PC-3 (cell line): Measurements from ENCODE around the gene KLB. TPM values are rescaled to one million over a fixed set of nuclear protein-coding genes. Genes with fewer than 3 reads are reported as not detected.
"Not testable (repeated sequence)": the region's sequence is repeated elsewhere in the genome, so short reads cannot be mapped to it uniquely, and the experiment has no call there.

ENCODE experiments used
- ATAC-seq: fragments of 200-7000 bp; cut with Tn5 transposase; 2 replicates; pipeline ENCODE4 v1.9.1; 2020; ENCODE audit warnings: mild to moderate bottlenecking, moderate library complexity
- BruUV-seq: library from RNA; stranded (reverse); fragments of 400-500 nt; replicated peaks from 2 replicates; lab custom pipeline; 2021; lab: Mats Ljungman, UMichigan
- CTCF ChIA-PET: fragments of 300-600 bp; sonication (Branson Sonifier 250); formaldehyde crosslinking; loops from one replicate; lab custom pipeline; 2022; ENCODE audit warnings: antibody characterized with exemption; lab: Charles Lee
- POLR2A ChIA-PET: fragments of 300-600 bp; sonication (Branson Sonifier 250); formaldehyde crosslinking; loops from one replicate; lab custom pipeline; 2022; ENCODE audit warnings: antibody characterized with exemption; ENCODE audit not compliant: unreplicated experiment; lab: Charles Lee
- DNase-seq: peaks from one replicate; pipeline ENCODE4 v3.0.0-alpha.2; 2015
- H2AFZ ChIP-seq: fragments of 300-600 bp; sonication (generic); 2 replicates; pipeline ENCODE4 v1.6.0; 2016; ENCODE audit warnings: antibody characterized with exemption, low read length
- H3F3A ChIP-seq: fragments of 300-600 bp; sonication (generic); one replicate; pipeline ENCODE4 v1.6.0; 2017; ENCODE audit warnings: antibody characterized with exemption, low read length, control low read depth, mild to moderate bottlenecking; ENCODE audit not compliant: unreplicated experiment
- H3K27ac ChIP-seq: fragments of 300-600 bp; sonication (generic); 2 replicates; pipeline ENCODE4 v1.5.1; 2016; ENCODE audit warnings: mild to moderate bottlenecking, low read length
- H3K27me3 ChIP-seq: fragments of 300-600 bp; sonication (generic); 2 replicates; pipeline ENCODE4 v1.6.1; 2016; ENCODE audit warnings: low read length, mixed read lengths
- H3K36me3 ChIP-seq: fragments of 300-600 bp; sonication (generic); 2 replicates; pipeline ENCODE4 v1.6.1; 2016; ENCODE audit warnings: low read depth, mixed run types, low read length, mixed read lengths
- H3K4me1 ChIP-seq: fragments of 300-600 bp; sonication (generic); 2 replicates; pipeline ENCODE4 v1.5.1; 2016; ENCODE audit warnings: low read length; ENCODE audit not compliant: insufficient read depth
- H3K4me2 ChIP-seq: fragments of 300-600 bp; sonication (generic); 2 replicates; pipeline ENCODE4 v1.6.0; 2016; ENCODE audit warnings: low read length
- H3K4me3 ChIP-seq: fragments of 300-600 bp; sonication (generic); 2 replicates; pipeline ENCODE4 v1.5.1; 2016; ENCODE audit warnings: mild to moderate bottlenecking, low read length, mixed read lengths
- H3K79me2 ChIP-seq: fragments of 300-600 bp; sonication (generic); 2 replicates; pipeline ENCODE4 v1.6.1; 2017; ENCODE audit warnings: low read length, mixed read lengths
- H3K9ac ChIP-seq: fragments of 300-600 bp; sonication (generic); 2 replicates; pipeline ENCODE4 v1.6.0; 2016; ENCODE audit warnings: mild to moderate bottlenecking, low read length
- H3K9me2 ChIP-seq: fragments of 300-600 bp; sonication (generic); replicated peaks from 2 replicates; pipeline ENCODE4 v1.6.1; 2016; ENCODE audit warnings: mixed run types, low read length, mixed read lengths
- H3K9me3 ChIP-seq: fragments of 300-600 bp; sonication (generic); 2 replicates; pipeline ENCODE4 v1.6.1; 2016; ENCODE audit warnings: low read length, mixed read lengths
- H4K20me1 ChIP-seq: fragments of 300-600 bp; sonication (generic); 2 replicates; pipeline ENCODE4 v1.6.1; 2016; ENCODE audit warnings: low read length, mixed read lengths
- EZH2 ChIP-seq: fragments of 300-600 bp; sonication (generic); IDR thresholded peaks from one replicate; pipeline ENCODE4 v1.6.1; 2017; ENCODE audit warnings: antibody characterized with exemption, mild to moderate bottlenecking, low read length; ENCODE audit not compliant: unreplicated experiment
- EZH2phosphoT487 ChIP-seq: fragments of 300-600 bp; sonication (generic); IDR thresholded peaks from 2 replicates; pipeline ENCODE4 v1.6.1; 2018; ENCODE audit warnings: mild to moderate bottlenecking, antibody characterized with exemption, low read length, borderline replicate concordance
- intact Hi-C: fragments of 100-400 bp; cut with micrococcal nuclease; formaldehyde crosslinking; loops from 2 replicates; pipeline ENCODE4 v1.9.0; 2023
- total RNA-seq: library from RNA; depleted of rRNA; stranded (reverse); fragments of >200 nt; gene quantifications from 2 replicates; pipeline ENCODE4 v1.2.3, GENCODE V29; 2014
- TF ChIP-seq, protein P1 (sequence below): fragments of 300-600 bp; sonication (generic); conservative IDR thresholded peaks from 2 replicates; pipeline ENCODE4 v1.5.1; 2017; ENCODE audit warnings: antibody characterized with exemption, low read depth, mild to moderate bottlenecking, low read length

Gene KLB
- total RNA-seq, 1 experiment from 2014 or later, result not detected

DNA sequence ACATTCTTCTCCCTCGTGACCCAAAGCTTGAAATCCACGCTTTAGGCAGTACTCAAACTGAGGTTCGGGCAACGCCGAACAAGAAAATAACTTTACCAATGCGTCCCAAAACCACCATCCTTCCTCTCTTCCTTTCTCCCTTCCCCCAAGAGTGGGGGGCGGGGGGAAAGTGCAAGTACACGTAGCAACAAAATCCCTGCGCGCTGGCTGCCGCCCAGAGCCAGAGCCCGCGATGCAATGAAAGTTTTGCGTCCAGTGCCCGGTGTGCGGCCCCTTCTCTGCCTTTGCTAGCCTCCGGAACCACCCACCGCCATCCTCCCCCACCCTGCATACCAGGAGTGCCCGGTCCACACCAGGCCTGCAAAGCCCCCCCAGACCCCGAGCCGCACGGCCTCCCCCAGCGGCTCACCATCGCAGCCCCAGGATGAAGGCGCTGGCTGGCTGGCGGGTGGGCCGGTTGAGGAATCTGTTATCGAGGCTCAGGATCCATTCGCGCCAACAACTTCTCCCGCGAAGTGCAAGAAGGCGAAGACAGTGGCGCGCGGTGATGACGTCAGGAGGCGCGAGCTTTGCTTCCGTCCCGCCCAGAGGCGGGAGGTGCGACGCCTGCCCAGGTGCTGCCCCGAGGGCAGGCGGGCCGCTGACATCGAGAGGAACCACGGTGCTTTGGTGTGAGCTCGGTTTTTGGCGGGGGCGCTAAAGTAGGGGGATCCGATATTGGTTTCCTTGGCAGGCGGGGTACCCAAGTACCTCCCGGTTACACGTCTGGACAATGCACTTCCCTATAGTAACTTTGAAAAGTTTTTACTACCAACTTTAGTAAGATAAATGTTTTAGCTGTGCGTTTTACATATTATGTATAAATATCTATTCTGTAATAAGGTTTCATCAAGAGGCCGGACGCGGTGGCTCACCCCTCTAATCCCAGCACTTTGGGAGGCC, 40.6 kb upstream of the KLB start, which contains the start of gene RFC1:
Gene RFC1, minus strand, starts transcription at position 533 of the 942 bp plus-strand sequence. Its CDS starts 121 bp downstream, at position 412.
- CTCF ChIA-PET, result interaction anchor here (0.7 kb wide), 1 partner anchor 81 kb away, joined by 7 read pairs; no protein-coding TSS in a partner anchor
- no peaks in the 10 kb centered on the region for H3K9me2 ChIP-seq
- H2AFZ ChIP-seq, result peak within 1 kb of the TSS; percentile 94
- no peaks in the 10 kb centered on the region for H3K36me3 ChIP-seq
- peak; percentile 89 for DNase-seq
- POLR2A ChIA-PET, result no interaction called here
- no peaks in the 10 kb centered on the region for H3F3A ChIP-seq
- H3K27me3 ChIP-seq, result no peaks in the 10 kb centered on the region
- peaks cover 50% of the 10 kb centered on the region for H3K79me2 ChIP-seq
- TF ChIP-seq EZH2, result no peak
- no peak for TF ChIP-seq EZH2phosphoT487
- TF ChIP-seq, protein P1, sequence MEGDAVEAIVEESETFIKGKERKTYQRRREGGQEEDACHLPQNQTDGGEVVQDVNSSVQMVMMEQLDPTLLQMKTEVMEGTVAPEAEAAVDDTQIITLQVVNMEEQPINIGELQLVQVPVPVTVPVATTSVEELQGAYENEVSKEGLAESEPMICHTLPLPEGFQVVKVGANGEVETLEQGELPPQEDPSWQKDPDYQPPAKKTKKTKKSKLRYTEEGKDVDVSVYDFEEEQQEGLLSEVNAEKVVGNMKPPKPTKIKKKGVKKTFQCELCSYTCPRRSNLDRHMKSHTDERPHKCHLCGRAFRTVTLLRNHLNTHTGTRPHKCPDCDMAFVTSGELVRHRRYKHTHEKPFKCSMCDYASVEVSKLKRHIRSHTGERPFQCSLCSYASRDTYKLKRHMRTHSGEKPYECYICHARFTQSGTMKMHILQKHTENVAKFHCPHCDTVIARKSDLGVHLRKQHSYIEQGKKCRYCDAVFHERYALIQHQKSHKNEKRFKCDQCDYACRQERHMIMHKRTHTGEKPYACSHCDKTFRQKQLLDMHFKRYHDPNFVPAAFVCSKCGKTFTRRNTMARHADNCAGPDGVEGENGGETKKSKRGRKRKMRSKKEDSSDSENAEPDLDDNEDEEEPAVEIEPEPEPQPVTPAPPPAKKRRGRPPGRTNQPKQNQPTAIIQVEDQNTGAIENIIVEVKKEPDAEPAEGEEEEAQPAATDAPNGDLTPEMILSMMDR, result no peak
- H3K4me2 ChIP-seq, result peak within 1 kb of the TSS; percentile 90
- no peaks in the 10 kb centered on the region for H4K20me1 ChIP-seq
- H3K9ac ChIP-seq, result peak within 1 kb of the TSS; percentile 90
- peak within 1 kb of the TSS; percentile 94 for H3K4me3 ChIP-seq
- ATAC-seq, result peak; percentile 88
- intact Hi-C loops, result no loop called here
- H3K4me1 ChIP-seq, result peaks cover 4% of the 10 kb centered on the region; the same call in 1 of the 2 replicates
- peak within 1 kb of the TSS; percentile 17; the same call in 1 of the 2 replicates for H3K27ac ChIP-seq
- BruUV-seq, result no TSS peak
- H3K9me3 ChIP-seq, result no peaks in the 10 kb centered on the region

DNA sequence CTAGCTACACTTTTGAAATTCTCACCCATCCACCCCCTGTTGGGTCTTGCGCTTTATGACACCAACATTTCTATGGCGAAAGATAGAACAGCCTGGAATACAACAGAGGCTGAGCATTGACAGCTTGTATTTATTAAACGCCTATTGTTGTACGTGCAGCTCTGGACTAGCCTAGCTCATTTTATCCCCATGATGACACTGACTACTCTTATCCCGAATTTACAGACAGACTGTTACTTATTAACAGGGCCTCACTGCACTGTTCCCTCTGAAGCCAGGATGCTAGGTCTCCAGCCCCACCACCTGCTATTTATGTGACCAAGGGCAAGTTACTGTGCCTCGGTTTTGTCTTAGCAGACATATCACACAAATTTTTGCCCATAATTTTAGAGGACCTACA, 39.6 kb upstream of the KLB start:
- no peak for ATAC-seq
- BruUV-seq, result no TSS peak
- intact Hi-C loops, result no loop called here
- DNase-seq, result no peak
- no peaks in the 10 kb centered on the region for H3K9me2 ChIP-seq
- H3K27me3 ChIP-seq, result no peaks in the 10 kb centered on the region
- peaks cover 4% of the 10 kb centered on the region; the same call in 1 of the 2 replicates for H3K4me1 ChIP-seq
- POLR2A ChIA-PET, result no interaction called here
- H3K4me2 ChIP-seq, result no peak overlapping the region
- CTCF ChIA-PET, result no interaction called here
- H3K27ac ChIP-seq, result no peak overlapping the region
- H3K9ac ChIP-seq, result no peak overlapping the region
- no peaks in the 10 kb centered on the region for H4K20me1 ChIP-seq
- no peaks in the 10 kb centered on the region for H3F3A ChIP-seq
- TF ChIP-seq, protein P1, result no peak
- TF ChIP-seq EZH2phosphoT487 (no peak), EZH2 (no peak)
- H2AFZ ChIP-seq, result no peak overlapping the region
- H3K36me3 ChIP-seq, result no peaks in the 10 kb centered on the region
- H3K79me2 ChIP-seq, result peaks cover 40% of the 10 kb centered on the region
- H3K4me3 ChIP-seq, result no peak overlapping the region
- no peaks in the 10 kb centered on the region for H3K9me3 ChIP-seq

DNA sequence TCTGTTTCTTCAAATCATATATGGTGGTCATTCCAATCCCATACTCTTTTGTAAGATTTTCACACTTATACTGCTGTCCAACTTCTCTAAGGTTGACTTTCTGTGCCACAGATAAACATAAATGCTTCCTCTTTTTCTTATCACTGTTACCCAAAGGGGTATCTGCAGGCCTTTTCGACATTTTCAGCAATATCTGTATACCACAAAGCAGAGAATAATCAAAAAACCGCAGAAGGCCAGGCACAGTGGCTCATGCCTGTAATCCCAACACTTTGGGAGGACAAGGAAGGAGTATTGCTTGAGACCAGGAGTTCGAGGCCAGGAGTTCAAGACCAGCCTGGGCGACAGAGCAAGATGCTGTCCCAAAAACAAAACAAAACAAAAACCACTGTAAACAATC, 37.4 kb upstream of the KLB start:
- H3K9me2 ChIP-seq, result no peaks in the 10 kb centered on the region
- no peaks in the 10 kb centered on the region for H3K36me3 ChIP-seq
- DNase-seq (no peak), ATAC-seq (no peak)
- intact Hi-C loops, result no loop called here
- H3K27ac ChIP-seq, result no peak overlapping the region
- BruUV-seq, result no TSS peak
- H3K9ac ChIP-seq, result no peak overlapping the region
- ChIA-PET CTCF (no interaction called here), POLR2A (no interaction called here)
- no peak overlapping the region for H2AFZ ChIP-seq
- no peak overlapping the region for H3K4me3 ChIP-seq
- no peaks in the 10 kb centered on the region for H3K9me3 ChIP-seq
- peaks cover 3% of the 10 kb centered on the region; the same call in 1 of the 2 replicates for H3K4me1 ChIP-seq
- H4K20me1 ChIP-seq, result no peaks in the 10 kb centered on the region
- H3K79me2 ChIP-seq, result peaks cover 19% of the 10 kb centered on the region
- H3K27me3 ChIP-seq, result no peaks in the 10 kb centered on the region
- no peaks in the 10 kb centered on the region for H3F3A ChIP-seq
- no peak overlapping the region for H3K4me2 ChIP-seq
- TF ChIP-seq EZH2phosphoT487, result no peak

DNA sequence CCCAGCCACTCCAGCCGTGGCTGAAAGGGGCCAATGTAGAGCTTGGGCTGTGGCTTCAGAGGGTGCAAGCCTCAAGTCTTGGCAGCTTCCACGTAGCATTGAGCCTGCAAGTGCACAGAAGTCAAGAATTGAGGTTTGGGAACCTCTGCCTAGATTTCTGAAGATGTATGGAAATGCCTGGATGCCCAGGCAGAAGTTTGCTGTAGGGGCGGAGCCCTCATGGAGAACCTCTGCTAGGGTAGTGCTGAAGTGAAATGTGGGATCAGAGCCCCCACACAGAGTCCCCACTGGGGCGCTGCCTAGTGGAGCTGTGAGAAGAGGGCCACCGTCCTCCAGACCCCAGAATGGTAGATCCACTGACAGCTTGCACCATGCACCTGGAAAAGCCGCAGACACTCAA, 35.5 kb upstream of the KLB start:
- intact Hi-C loops, result not testable (repeated sequence)

More for the DNA sequence above, 35.5 kb upstream of the KLB start:
- ATAC-seq, H3K9ac ChIP-seq, H3K9me3 ChIP-seq, H3K36me3 ChIP-seq, H3K27ac ChIP-seq, H4K20me1 ChIP-seq, H3K4me3 ChIP-seq, H3F3A ChIP-seq, H3K79me2 ChIP-seq, H3K9me2 ChIP-seq, H2AFZ ChIP-seq, H3K4me2 ChIP-seq, H3K27me3 ChIP-seq, DNase-seq, CTCF ChIA-PET, H3K4me1 ChIP-seq, BruUV-seq, POLR2A ChIA-PET: not testable (repeated sequence)
